ENCODE data around the gene CYBC1. TPM values are rescaled to one million over a fixed set of nuclear protein-coding genes. Genes with fewer than 3 reads are reported as not detected.

The CYBC1 gene
- total and polyA plus RNA-seq, 2 of the 8 experiments (the other 6 are each of a cell fraction or from before 2014, with no cell fraction given) = 74.6 to 81.4 TPM

- FAIRE-seq (no peak), DNase-seq (ENCODE audit: low read depth in 1 of 2, low spot score in 2 of 2) (no peak)
- H3K4me1 ChIP-seq (replicated peaks in 1 of 4; ENCODE audit: control insufficient read depth in 3 of 4, insufficient read depth in 4 of 4, low read length in 3 of 4) = peaks cover 0 to 2% (median 0%) of the 10 kb centered on the region in 4 experiments; a peak in 1 of 7 replicates
- H3K27me3 ChIP-seq (replicated peaks in 1 of 4; ENCODE audit: control insufficient read depth in 3 of 4, extremely low read depth in 1 of 4, insufficient read depth in 3 of 4, low read length in 3 of 4) = no peaks in the 10 kb centered on the region
- H2BK20ac ChIP-seq (ENCODE audit: low read length) = no peak overlapping the region
- H3K36me3 ChIP-seq (ENCODE audit: control insufficient read depth in 2 of 4, insufficient read depth in 4 of 4, low read length in 3 of 4) = no peaks in the 10 kb centered on the region
- H2BK120ac ChIP-seq (replicated peaks; ENCODE audit: low read depth, low read length) = no peak overlapping the region
- no peak overlapping the region for H4K5ac ChIP-seq (ENCODE audit: insufficient read length, low read depth, low read length)
- no peak overlapping the region for H3K4me2 ChIP-seq (ENCODE audit: insufficient read depth in 1 of 2, low read depth in 2 of 2, low read length in 2 of 2)
- H3K4ac ChIP-seq (replicated peaks; ENCODE audit: insufficient read length, low read depth, low read length) = no peak overlapping the region
- no peak overlapping the region for H2BK12ac ChIP-seq (ENCODE audit: low read depth, low read length)
- peaks cover 5% of the 10 kb centered on the region in 2 experiments for H4K20me1 ChIP-seq (replicated peaks in 1 of 2; ENCODE audit: control insufficient read depth in 1 of 2, insufficient read depth in 2 of 2, low read length in 2 of 2)
- H2BK15ac ChIP-seq (ENCODE audit: low read length) = no peak overlapping the region
- no peak overlapping the region for H3K4me3 ChIP-seq (ENCODE audit: extremely low read depth in 1 of 4, insufficient read depth in 2 of 4, low read depth in 3 of 4, low read length in 4 of 4)
- H3K18ac ChIP-seq (ENCODE audit: extremely low read depth, low read length) = no peak overlapping the region
- H3K9ac ChIP-seq (replicated peaks in 1 of 4; ENCODE audit: extremely low read depth in 1 of 4, low read depth in 3 of 4, low read length in 3 of 4) = no peak overlapping the region
- no peaks in the 10 kb centered on the region for H3K23me2 ChIP-seq (ENCODE audit: low read depth, low read length)
- no peak overlapping the region for H3K23ac ChIP-seq (ENCODE audit: insufficient read length)
- no peak overlapping the region for H2AFZ ChIP-seq (ENCODE audit: low read length)
- H3K9me3 ChIP-seq (ENCODE audit: insufficient read depth in 2 of 2, low read depth in 1 of 2, low read length in 1 of 2) = no peaks in the 10 kb centered on the region
- H3K27ac ChIP-seq (ENCODE audit: low read depth, low read length) = no peak overlapping the region; the same call in 1 of the 2 replicates
- no peak overlapping the region for H4K91ac ChIP-seq (replicated peaks; ENCODE audit: insufficient read length, low read length)
- H2AK5ac ChIP-seq (ENCODE audit: low read depth, low read length) = no peak overlapping the region
- ChIA-PET POLR2A (ENCODE audit: partially characterized antibody) (interaction anchor here (0.6 to 0.8 kb wide), 2 partner anchors 10 to 50 kb away, joined by 3 read pairs; no protein-coding TSS in a partner anchor), CTCF (ENCODE audit: partially characterized antibody) (interaction anchor here (0.6 to 2.2 kb wide), 8 partner anchors 11 to 203 kb away, joined by 3 to 9 read pairs (median 4); no protein-coding TSS in a partner anchor)
- H3K56ac ChIP-seq (replicated peaks; ENCODE audit: insufficient read length, low read depth, low read length) = no peak overlapping the region
- H3K79me2 ChIP-seq (ENCODE audit: control insufficient read depth in 1 of 2, insufficient read depth in 2 of 2, low read length in 2 of 2) = no peaks in the 10 kb centered on the region
- no peak overlapping the region for H3K14ac ChIP-seq (ENCODE audit: insufficient read length)
- WGBS, 2 experiments (ENCODE audit: extremely low coverage in 1 of 2, insufficient coverage in 1 of 2, insufficient read length in 1 of 2, insufficient replicate concordance in 2 of 2, low coverage in 1 of 2, low lambda C conversion rate in 2 of 2, missing lambda C conversion rate in 1 of 2) = 82% methylated on average over 14 of the region's 14 CpGs; no CpG with 5 or more reads in 1 of the 2 experiments
- H4K8ac ChIP-seq (ENCODE audit: extremely low read depth, insufficient read depth, low read length) = no peak overlapping the region; the same call in 1 of the 2 replicates
- H3K79me1 ChIP-seq (ENCODE audit: low read depth, low read length) = no peaks in the 10 kb centered on the region
- H2BK5ac ChIP-seq (ENCODE audit: low read depth, low read length) = no peak overlapping the region
- TF ChIP-seq SIX5 (IDR thresholded peaks at IDR 0.05; ENCODE audit: low read depth, low read length) (no peak), YY1 (IDR thresholded peaks at IDR 0.05; ENCODE audit: low read depth, low read length) (no peak), CHD2 (IDR thresholded peaks at IDR 0.05; ENCODE audit: low read length) (no peak), POLR2A (IDR thresholded peaks at IDR 0.05; ENCODE audit: control extremely low read depth in 1 of 2, low read depth in 2 of 2, low read length in 2 of 2) (no peak), KDM1A (IDR thresholded peaks at IDR 0.05; ENCODE audit: borderline replicate concordance, low read length) (no peak), SRF (IDR thresholded peaks at IDR 0.05; ENCODE audit: low read depth, low read length) (no peak), HDAC2 (IDR thresholded peaks at IDR 0.05; ENCODE audit: borderline replicate concordance in 1 of 2, low read depth in 2 of 2, low read length in 2 of 2) (no peak), USF2 (IDR thresholded peaks at IDR 0.05; ENCODE audit: low read length) (no peak), CREB1 (IDR thresholded peaks at IDR 0.05) (no peak)
- TF ChIP-seq, protein P1, sequence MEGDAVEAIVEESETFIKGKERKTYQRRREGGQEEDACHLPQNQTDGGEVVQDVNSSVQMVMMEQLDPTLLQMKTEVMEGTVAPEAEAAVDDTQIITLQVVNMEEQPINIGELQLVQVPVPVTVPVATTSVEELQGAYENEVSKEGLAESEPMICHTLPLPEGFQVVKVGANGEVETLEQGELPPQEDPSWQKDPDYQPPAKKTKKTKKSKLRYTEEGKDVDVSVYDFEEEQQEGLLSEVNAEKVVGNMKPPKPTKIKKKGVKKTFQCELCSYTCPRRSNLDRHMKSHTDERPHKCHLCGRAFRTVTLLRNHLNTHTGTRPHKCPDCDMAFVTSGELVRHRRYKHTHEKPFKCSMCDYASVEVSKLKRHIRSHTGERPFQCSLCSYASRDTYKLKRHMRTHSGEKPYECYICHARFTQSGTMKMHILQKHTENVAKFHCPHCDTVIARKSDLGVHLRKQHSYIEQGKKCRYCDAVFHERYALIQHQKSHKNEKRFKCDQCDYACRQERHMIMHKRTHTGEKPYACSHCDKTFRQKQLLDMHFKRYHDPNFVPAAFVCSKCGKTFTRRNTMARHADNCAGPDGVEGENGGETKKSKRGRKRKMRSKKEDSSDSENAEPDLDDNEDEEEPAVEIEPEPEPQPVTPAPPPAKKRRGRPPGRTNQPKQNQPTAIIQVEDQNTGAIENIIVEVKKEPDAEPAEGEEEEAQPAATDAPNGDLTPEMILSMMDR (IDR thresholded peaks at IDR 0.05; ENCODE audit: control extremely low read depth in 1 of 3, insufficient read depth in 1 of 3, low read depth in 1 of 3, low read length in 3 of 3) = no peak
Measured at GRCh38 chr17:82410014-82410716, 40.4 kb downstream of the CYBC1 start.

Measured in H1 (cell line).